ENCODE results near the gene PXT1.
"Not testable (repeated sequence)": the region's sequence is repeated elsewhere in the genome, so short reads cannot be mapped to it uniquely, and the experiment has no call there.

PXT1 gene

GRCh38 chr6:36443471-36444428, 1.1 kb upstream of the PXT1 start:
- no peak for DNase-seq (ENCODE audit: low read depth)

GRCh38 chr6:36442103-36442670, 467 bp downstream of the PXT1 start:
- no peak for DNase-seq (ENCODE audit: low read depth)

GRCh38 chr6:36441307-36441894, 1.3 kb downstream of the PXT1 start:
- DNase-seq (ENCODE audit: low read depth) = peak; percentile 81

- no peak for DNase-seq (ENCODE audit: low read depth)
Measured at GRCh38 chr6:36436466-36436865, 6.2 kb downstream of the PXT1 start.

- DNase-seq (ENCODE audit: low read depth) = no peak
Measured at GRCh38 chr6:36432151-36432671, 10.4 kb downstream of the PXT1 start.

GRCh38 chr6:36431197-36431596, 11.5 kb downstream of the PXT1 start:
- DNase-seq (ENCODE audit: low read depth) = no peak

- DNase-seq (ENCODE audit: low read depth) = no peak
Measured at GRCh38 chr6:36430351-36430750, 12.3 kb downstream of the PXT1 start.

GRCh38 chr6:36428911-36429310, 13.7 kb downstream of the PXT1 start:
- DNase-seq (ENCODE audit: low read depth) = no peak

GRCh38 chr6:36426622-36427021, 16.0 kb downstream of the PXT1 start:
- no peak for DNase-seq (ENCODE audit: low read depth)

GRCh38 chr6:36423101-36423824, 19.4 kb downstream of the PXT1 start:
- DNase-seq (ENCODE audit: low read depth) = peak; percentile 92

- DNase-seq (ENCODE audit: low read depth) = no peak
Measured at GRCh38 chr6:36422714-36423100, 19.9 kb downstream of the PXT1 start.

GRCh38 chr6:36419310-36419709, 23.3 kb downstream of the PXT1 start:
- no peak for DNase-seq (ENCODE audit: low read depth)

- no peak for DNase-seq (ENCODE audit: low read depth)
Measured at GRCh38 chr6:36418558-36418957, 24.1 kb downstream of the PXT1 start.

GRCh38 chr6:36414481-36414880, 28.2 kb downstream of the PXT1 start:
- no peak for DNase-seq (ENCODE audit: low read depth)

GRCh38 chr6:36413489-36414480, 28.9 kb downstream of the PXT1 start:
- DNase-seq (ENCODE audit: low read depth) = no peak

GRCh38 chr6:36409718-36410117, 32.9 kb downstream of the PXT1 start:
- DNase-seq (ENCODE audit: low read depth) = not testable (repeated sequence)

GRCh38 chr6:36404164-36404563, 38.5 kb downstream of the PXT1 start:
- no peak for DNase-seq (ENCODE audit: low read depth)

- no peak for DNase-seq (ENCODE audit: low read depth)
Measured at GRCh38 chr6:36402481-36402880, 40.2 kb downstream of the PXT1 start.

- no peak for DNase-seq (ENCODE audit: low read depth)
Measured at GRCh38 chr6:36399970-36400369, 42.7 kb downstream of the PXT1 start.

GRCh38 chr6:36392621-36393020, 50.0 kb downstream of the PXT1 start:
- DNase-seq (ENCODE audit: low read depth) = no peak

GRCh38 chr6:36389353-36389752, 53.3 kb downstream of the PXT1 start:
- no peak for DNase-seq (ENCODE audit: low read depth)
